Cardiac fibroblast (primary cell): ENCODE measurements around the gene ADD1.

ENCODE experiments used
- DNase-seq, 2 donors: peaks; one replicate each; pipeline versions ENCODE4 v3.0.0 to v3.0.0-alpha.2; 2010; ENCODE audit warnings: low read depth in 2 of 2
- H3K4me3 ChIP-seq, 2 donors: replicated peaks in 1 of 2; 1 replicate in 1 of 2; 2 replicates in 1 of 2; pipeline ENCODE4 v1.5.1; 2011; ENCODE audit warnings: low read depth in 2 of 2, low read length in 2 of 2, mild to moderate bottlenecking in 2 of 2, moderate library complexity in 1 of 2
- TF ChIP-seq, protein P1 (sequence below): IDR thresholded peaks from one replicate; pipeline ENCODE4 v1.5.1; 2011; ENCODE audit warnings: low read depth, mild to moderate bottlenecking, low read length, inconsistent platforms

The ADD1 gene

DNA sequence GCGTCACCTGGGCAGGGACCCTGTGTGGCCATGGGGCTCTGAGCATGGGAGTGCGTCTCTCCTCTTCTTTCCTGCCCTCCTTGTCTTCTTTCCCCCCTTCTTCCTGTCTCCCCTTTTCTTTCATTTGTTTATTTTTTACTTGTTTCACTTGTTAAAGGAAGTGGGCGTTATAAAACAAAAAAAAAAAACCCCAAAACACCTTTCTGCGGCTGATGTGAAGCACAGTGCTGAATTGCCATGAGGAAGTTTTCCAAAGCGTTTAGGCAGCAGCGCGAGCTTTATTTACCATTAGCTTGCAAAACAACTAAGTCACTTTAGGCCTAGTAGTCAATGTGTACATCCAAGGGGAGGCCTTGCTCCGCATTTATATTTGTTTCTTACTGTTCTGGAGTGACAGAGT is 62.6 kb downstream of the ADD1 start:
- DNase-seq, result no peak
- no peak overlapping the region for H3K4me3 ChIP-seq
- TF ChIP-seq, protein P1, sequence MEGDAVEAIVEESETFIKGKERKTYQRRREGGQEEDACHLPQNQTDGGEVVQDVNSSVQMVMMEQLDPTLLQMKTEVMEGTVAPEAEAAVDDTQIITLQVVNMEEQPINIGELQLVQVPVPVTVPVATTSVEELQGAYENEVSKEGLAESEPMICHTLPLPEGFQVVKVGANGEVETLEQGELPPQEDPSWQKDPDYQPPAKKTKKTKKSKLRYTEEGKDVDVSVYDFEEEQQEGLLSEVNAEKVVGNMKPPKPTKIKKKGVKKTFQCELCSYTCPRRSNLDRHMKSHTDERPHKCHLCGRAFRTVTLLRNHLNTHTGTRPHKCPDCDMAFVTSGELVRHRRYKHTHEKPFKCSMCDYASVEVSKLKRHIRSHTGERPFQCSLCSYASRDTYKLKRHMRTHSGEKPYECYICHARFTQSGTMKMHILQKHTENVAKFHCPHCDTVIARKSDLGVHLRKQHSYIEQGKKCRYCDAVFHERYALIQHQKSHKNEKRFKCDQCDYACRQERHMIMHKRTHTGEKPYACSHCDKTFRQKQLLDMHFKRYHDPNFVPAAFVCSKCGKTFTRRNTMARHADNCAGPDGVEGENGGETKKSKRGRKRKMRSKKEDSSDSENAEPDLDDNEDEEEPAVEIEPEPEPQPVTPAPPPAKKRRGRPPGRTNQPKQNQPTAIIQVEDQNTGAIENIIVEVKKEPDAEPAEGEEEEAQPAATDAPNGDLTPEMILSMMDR, result no peak

DNA sequence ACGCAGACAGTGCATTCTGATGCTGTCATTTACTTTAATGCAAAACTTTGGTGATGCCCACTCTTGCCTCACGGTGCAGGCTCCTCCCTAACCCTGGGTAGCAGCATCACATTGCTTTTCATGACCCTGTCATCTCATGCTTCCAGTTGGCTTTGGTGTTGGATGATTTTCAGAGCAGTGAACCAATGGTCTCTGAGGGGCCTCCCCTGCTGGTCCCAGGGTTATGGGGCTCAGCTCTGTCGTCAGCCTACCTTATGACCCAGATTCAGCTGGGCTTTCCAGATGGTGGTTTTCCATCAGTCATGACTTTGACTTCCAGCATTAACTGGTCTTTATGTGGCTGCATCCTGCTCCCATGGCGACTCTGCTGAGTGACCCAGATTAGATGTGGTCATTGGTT is 63.6 kb downstream of the ADD1 start:
- TF ChIP-seq, protein P1, result no peak
- no peak for DNase-seq

DNA sequence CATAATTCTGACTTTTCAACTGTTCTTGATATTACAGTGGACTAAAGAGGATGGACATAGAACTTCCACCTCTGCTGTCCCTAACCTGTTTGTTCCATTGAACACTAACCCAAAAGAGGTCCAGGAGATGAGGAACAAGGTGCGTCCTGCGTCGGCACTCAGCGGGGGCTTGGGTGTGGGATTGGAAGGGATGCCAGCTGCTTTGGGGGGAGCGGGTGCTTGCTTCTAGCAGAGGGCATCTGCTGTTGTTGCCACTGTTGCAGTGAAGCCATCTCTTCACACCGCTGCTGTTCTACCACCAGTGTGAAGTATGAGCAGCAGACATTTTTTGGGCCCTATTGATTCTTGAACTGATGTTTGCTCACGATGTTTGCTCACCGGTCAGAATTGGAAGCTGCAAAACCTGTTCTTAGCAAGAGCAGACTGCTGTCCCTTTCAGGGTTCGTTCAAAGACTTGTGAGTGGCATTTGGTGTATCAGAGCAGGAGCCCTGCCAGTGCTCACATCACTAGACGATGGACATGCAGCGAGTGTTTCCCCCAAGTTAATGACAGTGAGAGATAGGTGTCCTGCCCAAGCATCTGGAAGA is 64.2 kb downstream of the ADD1 start:
- TF ChIP-seq, protein P1, result no peak
- H3K4me3 ChIP-seq, result no peak overlapping the region
- DNase-seq, result no peak

More for the DNA sequence above, 63.6 kb downstream of the ADD1 start:
- H3K4me3 ChIP-seq, result no peak overlapping the region

DNA sequence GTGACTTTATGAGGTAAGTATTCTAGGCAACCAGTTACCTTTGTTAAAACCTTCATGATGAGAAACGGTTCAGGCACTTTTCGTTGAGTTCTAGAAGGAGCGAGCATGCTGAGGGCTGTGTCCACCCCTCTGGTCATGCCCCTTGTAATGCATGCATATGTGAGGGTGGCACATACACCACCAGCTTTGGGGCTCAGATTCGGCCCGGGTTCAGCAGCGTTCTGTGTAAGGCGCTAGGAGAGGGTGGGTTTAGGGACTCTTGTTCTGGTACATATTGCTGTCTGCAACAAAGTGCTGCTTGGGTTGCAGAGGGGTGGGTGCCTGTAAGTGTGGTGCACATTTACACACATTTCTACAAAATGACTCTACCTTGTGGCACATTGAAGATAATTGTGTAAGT is 65.0 kb downstream of the ADD1 start:
- TF ChIP-seq, protein P1, result no peak
- H3K4me3 ChIP-seq, result no peak overlapping the region
- DNase-seq, result no peak

DNA sequence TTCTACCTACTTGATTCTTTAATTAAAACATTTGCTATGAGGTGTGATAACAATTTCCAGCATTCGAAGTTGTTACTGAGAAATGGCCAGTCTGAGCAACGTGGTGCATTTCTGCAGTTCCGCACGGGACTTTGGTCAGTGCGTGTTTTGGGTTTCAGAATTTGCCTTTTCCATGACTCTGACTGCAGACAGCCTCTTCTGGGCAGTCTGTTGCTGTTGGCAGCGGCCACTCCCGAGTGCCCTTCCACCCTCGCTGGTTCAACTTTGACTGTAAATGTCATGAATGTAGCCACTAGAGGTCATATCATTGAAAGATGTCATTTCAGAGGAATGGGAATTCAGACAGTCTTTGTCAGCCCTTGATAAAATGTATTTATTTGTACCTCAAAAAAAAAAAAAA is 65.9 kb downstream of the ADD1 start:
- no peak for DNase-seq
- TF ChIP-seq, protein P1, result no peak
- H3K4me3 ChIP-seq, result no peak overlapping the region

DNA sequence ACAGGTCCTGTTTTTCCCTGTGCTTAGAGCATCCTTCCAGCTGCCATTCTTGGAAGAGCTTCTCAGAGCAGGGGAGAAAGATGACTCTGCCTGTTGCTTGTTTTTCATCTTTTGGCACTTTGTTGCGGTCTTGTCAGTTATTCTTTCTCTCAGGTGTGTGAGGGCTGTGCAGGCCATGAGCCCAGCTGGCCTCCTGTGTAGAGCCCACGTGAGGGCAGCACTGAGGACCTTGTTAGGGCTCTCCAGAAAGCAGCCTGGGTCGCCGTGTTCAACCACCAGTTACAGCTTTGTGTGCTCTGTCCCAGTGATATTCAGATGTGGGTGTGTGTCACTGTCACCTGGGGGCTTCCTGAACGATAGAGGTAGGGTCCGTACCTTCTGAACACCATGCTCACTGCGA is 66.8 kb downstream of the ADD1 start:
- TF ChIP-seq, protein P1, result peak; percentile 29
- DNase-seq, result no peak
- no peak overlapping the region for H3K4me3 ChIP-seq

DNA sequence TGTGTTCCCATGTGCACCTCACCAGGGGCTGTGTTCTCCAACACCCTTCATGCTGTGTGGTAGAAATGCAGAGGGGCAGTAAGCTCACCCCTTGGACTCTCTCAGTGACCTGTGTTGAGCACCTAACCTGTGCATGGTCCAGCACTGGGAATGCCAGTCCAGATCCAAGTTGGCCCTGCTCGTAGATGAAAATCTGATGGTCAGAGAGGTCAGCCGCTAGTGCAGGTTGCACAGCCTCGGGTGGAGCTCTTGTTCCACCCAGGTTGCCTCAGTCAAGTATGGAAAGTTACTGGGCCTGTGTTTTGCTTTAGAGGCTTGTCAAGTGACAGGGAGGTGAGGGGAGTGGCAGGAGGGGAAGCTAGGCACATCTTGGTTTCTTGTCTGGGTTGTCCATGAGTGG is 68.2 kb downstream of the ADD1 start:
- TF ChIP-seq, protein P1, result no peak
- DNase-seq, result no peak
- H3K4me3 ChIP-seq, result no peak overlapping the region
